GM18519 (cell line): ENCODE results near the gene TSACC.

Experiments
- ATAC-seq: cut with Tn5 transposase; IDR thresholded peaks from one replicate; pipeline ENCODE4 v1.9.1; 2021; ENCODE audit warnings: mild to moderate bottlenecking, moderate library complexity; ENCODE audit not compliant: unreplicated experiment, low FRiP score

TSACC gene

GRCh38 chr1:156391366-156391677 lies 53.0 kb downstream of the TSACC start:
- no peak for ATAC-seq

GRCh38 chr1:156391701-156392100 lies 53.4 kb downstream of the TSACC start:
- no peak for ATAC-seq

GRCh38 chr1:156392452-156392853 lies 54.1 kb downstream of the TSACC start:
- no peak for ATAC-seq

DNA sequence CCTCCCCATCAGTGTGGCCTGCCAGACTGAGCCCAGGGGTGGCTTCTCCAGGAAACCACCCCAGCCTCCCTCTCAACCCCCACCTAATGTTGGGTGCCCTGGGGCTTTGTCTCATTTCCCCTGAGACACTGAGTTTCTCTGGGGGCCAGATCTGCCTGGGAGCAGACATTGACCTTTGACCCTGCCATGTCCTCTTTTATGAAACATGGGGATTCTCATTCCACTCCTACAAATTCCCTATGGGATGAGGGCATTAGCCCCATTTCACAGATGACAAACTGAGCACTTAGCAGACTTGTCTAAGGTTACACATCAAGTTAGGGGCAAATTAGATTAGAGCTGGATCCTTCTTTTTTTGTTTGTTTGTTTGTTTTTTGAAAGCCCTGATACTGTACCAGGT lies 54.8 kb downstream of the TSACC start:
- ATAC-seq = no peak

GRCh38 chr1:156394082-156394481 lies 55.8 kb downstream of the TSACC start:
- no peak for ATAC-seq

DNA sequence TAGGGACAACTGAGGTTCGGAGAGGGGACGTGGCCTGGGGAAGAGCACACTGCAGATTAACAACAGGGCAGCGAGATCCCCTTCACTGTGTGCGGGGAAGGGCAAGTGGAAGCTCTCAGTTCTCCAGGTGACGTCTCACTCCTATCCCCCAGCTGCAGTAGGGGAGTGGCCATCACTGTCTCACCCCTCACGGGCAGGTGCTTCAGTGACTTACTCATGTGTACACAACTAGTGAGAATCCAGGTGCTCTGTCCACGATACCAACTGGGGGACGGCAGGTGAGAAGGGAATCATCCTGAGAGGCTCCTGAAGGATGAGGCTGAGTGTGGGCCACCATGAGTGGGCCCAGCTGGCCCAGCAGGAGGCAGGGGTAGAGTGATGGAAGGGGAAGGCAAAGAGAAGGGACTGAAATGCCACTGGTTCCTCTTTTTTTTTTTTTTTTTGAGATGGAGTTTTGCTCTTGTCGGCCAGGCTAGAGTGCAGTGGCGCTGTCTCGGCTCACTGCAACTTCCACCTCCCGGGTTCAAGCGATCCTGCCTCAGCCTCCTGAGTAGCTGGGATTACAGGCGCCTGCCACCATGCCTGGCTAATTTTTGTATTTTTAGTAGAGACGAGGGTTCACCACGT lies 56.6 kb downstream of the TSACC start:
- no peak for ATAC-seq
